Activated naive CD4-positive, alpha-beta T cell (primary cell): Measurements from ENCODE around the gene EXOSC7.
A peak's percentile ranks its signal among the peaks of the same experiment; 100 is the strongest.
"Not testable (repeated sequence)": the region's sequence is repeated elsewhere in the genome, so short reads cannot be mapped to it uniquely, and the experiment has no call there.

Source experiments
- DNase-seq, 4 experiments: peaks; one replicate each; lab custom pipeline; 2025; lab: John Stamatoyannopoulos, UW

Gene EXOSC7

GRCh38 chr3:44976002-44976815 is at the start of gene EXOSC7, which contains the start of gene ZDHHC3:
Gene EXOSC7 (plus strand): TSS chr3:44976244. CDS start chr3:44976278, 34 bp downstream.
Gene ZDHHC3 (minus strand): TSS chr3:44976174. CDS start chr3:44959436, 16,738 bp downstream.
- peak; percentile 66 to 88 (median 80) for DNase-seq

GRCh38 chr3:44926921-44927320 is 49.1 kb upstream of the EXOSC7 start:
- DNase-seq = no peak

GRCh38 chr3:44927371-44927770 is 48.7 kb upstream of the EXOSC7 start:
- DNase-seq = no peak

GRCh38 chr3:44929782-44930181 is 46.3 kb upstream of the EXOSC7 start:
- DNase-seq = no peak

GRCh38 chr3:44930911-44931310 is 45.1 kb upstream of the EXOSC7 start:
- no peak for DNase-seq

- no peak for DNase-seq
These were observed 44.3 kb upstream of the EXOSC7 start for GRCh38 chr3:44931791-44932190.

GRCh38 chr3:44932271-44932670 is 43.8 kb upstream of the EXOSC7 start:
- DNase-seq = no peak

GRCh38 chr3:44932986-44933944 is 42.8 kb upstream of the EXOSC7 start:
- no peak for DNase-seq

- DNase-seq = no peak
These were observed 36.4 kb upstream of the EXOSC7 start for GRCh38 chr3:44939581-44940036.

GRCh38 chr3:44942202-44942921 is 33.7 kb upstream of the EXOSC7 start:
- no peak for DNase-seq

- no peak for DNase-seq
These were observed 27.8 kb upstream of the EXOSC7 start for GRCh38 chr3:44948239-44948638.

- DNase-seq = not testable (repeated sequence)
These were observed 26.3 kb upstream of the EXOSC7 start for GRCh38 chr3:44949770-44950169.

GRCh38 chr3:44950275-44950734 is 25.7 kb upstream of the EXOSC7 start:
- no peak for DNase-seq

- DNase-seq = no peak
These were observed 23.4 kb upstream of the EXOSC7 start for GRCh38 chr3:44952689-44953088.

GRCh38 chr3:44954304-44954703 is 21.7 kb upstream of the EXOSC7 start:
- DNase-seq = no peak

GRCh38 chr3:44954962-44955361 is 21.1 kb upstream of the EXOSC7 start:
- no peak for DNase-seq

- DNase-seq = no peak
These were observed 20.1 kb upstream of the EXOSC7 start for GRCh38 chr3:44955917-44956316.

GRCh38 chr3:44957986-44958385 is 18.1 kb upstream of the EXOSC7 start:
- DNase-seq = no peak

- no peak for DNase-seq
These were observed 17.7 kb upstream of the EXOSC7 start for GRCh38 chr3:44958386-44958785.

- no peak for DNase-seq
These were observed 15.5 kb upstream of the EXOSC7 start for GRCh38 chr3:44960387-44961026.

GRCh38 chr3:44961888-44962287 is 14.2 kb upstream of the EXOSC7 start:
- DNase-seq = no peak
